Epithelial cell of proximal tubule (primary cell): ENCODE measurements around the gene TGFBI. TPM values are rescaled to one million over a fixed set of nuclear protein-coding genes. Genes with fewer than 3 reads are reported as not detected.

Experiments
- DNase-seq: peaks from one replicate; pipeline ENCODE4 v3.0.0-alpha.2; 2011; ENCODE audit warnings: low read depth
- H3K4me3 ChIP-seq: 2 replicates; pipeline ENCODE4 v1.5.1; 2011; ENCODE audit warnings: low read depth, mild to moderate bottlenecking, low read length
- CTCF ChIP-seq: conservative IDR thresholded peaks from 2 replicates; pipeline ENCODE4 v1.5.1; 2012; ENCODE audit warnings: low read depth, mild to moderate bottlenecking, low read length
- total RNA-seq: library from RNA; depleted of rRNA; stranded (reverse); fragments of >200 nt; gene quantifications from 2 replicates; pipeline ENCODE4 v1.2.3, GENCODE V29; 2015

The TGFBI gene
- total RNA-seq, 1 donor from 2014 or later = 371 TPM

- no peak for DNase-seq
- TF ChIP-seq CTCF = no peak
- H3K4me3 ChIP-seq = no peak overlapping the region
These were observed 12.7 kb upstream of the TGFBI start for GRCh38 chr5:136015966-136016650.

- no peak overlapping the region for H3K4me3 ChIP-seq
- peak; percentile 18 for TF ChIP-seq CTCF
- DNase-seq = peak; percentile 96
These were observed 11.8 kb upstream of the TGFBI start for GRCh38 chr5:136016945-136017530.

GRCh38 chr5:136018814-136019783 is 9.7 kb upstream of the TGFBI start:
- H3K4me3 ChIP-seq = no peak overlapping the region
- DNase-seq = no peak
- TF ChIP-seq CTCF = no peak

- TF ChIP-seq CTCF = no peak
- H3K4me3 ChIP-seq = no peak overlapping the region
- no peak for DNase-seq
These were observed 8.8 kb upstream of the TGFBI start for GRCh38 chr5:136020001-136020382.

GRCh38 chr5:136020383-136021015 is 8.3 kb upstream of the TGFBI start:
- DNase-seq = no peak
- H3K4me3 ChIP-seq = no peak overlapping the region

More at GRCh38 chr5:136020383-136021015, 8.3 kb upstream of the TGFBI start:
- no peak for TF ChIP-seq CTCF
